Measurements from ENCODE around the gene LSMEM2. TPM values are rescaled to one million over a fixed set of nuclear protein-coding genes. Genes with fewer than 3 reads are reported as not detected.

LSMEM2 gene
- not detected for polyA plus RNA-seq (2012; ENCODE audit: insufficient read depth, insufficient read length)

- no peak within 1 kb of the TSS for H3K4me3 ChIP-seq (ENCODE audit: low read length)
- no peak for DNase-seq (ENCODE audit: low read depth, low spot score)
These were observed at the start of gene LSMEM2 for GRCh38 chr3:50278880-50279224. Gene LSMEM2 (plus strand): TSS chr3:50279087. CDS start chr3:50279114, 27 bp downstream.

- no peak overlapping the region for H3K4me3 ChIP-seq (ENCODE audit: low read length)
- DNase-seq (ENCODE audit: low read depth, low spot score) = no peak
These were observed 49.4 kb upstream of the LSMEM2 start for GRCh38 chr3:50229490-50229889.

GRCh38 chr3:50230104-50230793 is 48.6 kb upstream of the LSMEM2 start:
- H3K4me3 ChIP-seq (ENCODE audit: low read length) = no peak overlapping the region
- DNase-seq (ENCODE audit: low read depth, low spot score) = no peak

- no peak overlapping the region for H3K4me3 ChIP-seq (ENCODE audit: low read length)
These were observed 48.1 kb upstream of the LSMEM2 start for GRCh38 chr3:50230794-50231125.

GRCh38 chr3:50231581-50231980 is 47.3 kb upstream of the LSMEM2 start:
- no peak overlapping the region for H3K4me3 ChIP-seq (ENCODE audit: low read length)

More at GRCh38 chr3:50230794-50231125, 48.1 kb upstream of the LSMEM2 start:
- DNase-seq (ENCODE audit: low read depth, low spot score) = no peak

GRCh38 chr3:50232303-50232702 is 46.6 kb upstream of the LSMEM2 start:
- H3K4me3 ChIP-seq (ENCODE audit: low read length) = no peak overlapping the region
- DNase-seq (ENCODE audit: low read depth, low spot score) = no peak

More at GRCh38 chr3:50231581-50231980, 47.3 kb upstream of the LSMEM2 start:
- DNase-seq (ENCODE audit: low read depth, low spot score) = no peak

- DNase-seq (ENCODE audit: low read depth, low spot score) = no peak
- no peak overlapping the region for H3K4me3 ChIP-seq (ENCODE audit: low read length)
These were observed 45.7 kb upstream of the LSMEM2 start for GRCh38 chr3:50233176-50233575.

GRCh38 chr3:50235716-50236483 is 43.0 kb upstream of the LSMEM2 start, which contains the start of gene GNAI2:
Gene GNAI2 (plus strand): TSS chr3:50236204. CDS start chr3:50236336, 132 bp downstream.
- DNase-seq (ENCODE audit: low read depth, low spot score) = peak; percentile 97
- peak within 1 kb of the TSS; percentile 93 for H3K4me3 ChIP-seq (ENCODE audit: low read length)

GRCh38 chr3:50236484-50237132 is 42.3 kb upstream of the LSMEM2 start:
- H3K4me3 ChIP-seq (ENCODE audit: low read length) = peak overlapping the region; percentile 93
- no peak for DNase-seq (ENCODE audit: low read depth, low spot score)

- H3K4me3 ChIP-seq (ENCODE audit: low read length) = peak overlapping the region; percentile 93
- DNase-seq (ENCODE audit: low read depth, low spot score) = no peak
These were observed 41.7 kb upstream of the LSMEM2 start for GRCh38 chr3:50237133-50237651.

GRCh38 chr3:50237754-50238548 is 40.9 kb upstream of the LSMEM2 start:
- H3K4me3 ChIP-seq (ENCODE audit: low read length) = peak overlapping the region; percentile 93
- peak; percentile 79 for DNase-seq (ENCODE audit: low read depth, low spot score)

GRCh38 chr3:50238549-50239026 is 40.3 kb upstream of the LSMEM2 start:
- no peak for DNase-seq (ENCODE audit: low read depth, low spot score)
- peak overlapping the region; percentile 93 for H3K4me3 ChIP-seq (ENCODE audit: low read length)

- H3K4me3 ChIP-seq (ENCODE audit: low read length) = no peak overlapping the region
These were observed 39.2 kb upstream of the LSMEM2 start for GRCh38 chr3:50239649-50240048.

GRCh38 chr3:50241163-50241562 is 37.7 kb upstream of the LSMEM2 start:
- no peak overlapping the region for H3K4me3 ChIP-seq (ENCODE audit: low read length)
- DNase-seq (ENCODE audit: low read depth, low spot score) = no peak

More at GRCh38 chr3:50239649-50240048, 39.2 kb upstream of the LSMEM2 start:
- DNase-seq (ENCODE audit: low read depth, low spot score) = no peak

GRCh38 chr3:50241713-50242380 is 37.0 kb upstream of the LSMEM2 start:
- H3K4me3 ChIP-seq (ENCODE audit: low read length) = no peak overlapping the region
- no peak for DNase-seq (ENCODE audit: low read depth, low spot score)

GRCh38 chr3:50242381-50242770 is 36.5 kb upstream of the LSMEM2 start:
- no peak overlapping the region for H3K4me3 ChIP-seq (ENCODE audit: low read length)
- no peak for DNase-seq (ENCODE audit: low read depth, low spot score)

- no peak overlapping the region for H3K4me3 ChIP-seq (ENCODE audit: low read length)
- DNase-seq (ENCODE audit: low read depth, low spot score) = no peak
These were observed 35.9 kb upstream of the LSMEM2 start for GRCh38 chr3:50242851-50243542.

- no peak overlapping the region for H3K4me3 ChIP-seq (ENCODE audit: low read length)
- no peak for DNase-seq (ENCODE audit: low read depth, low spot score)
These were observed 35.4 kb upstream of the LSMEM2 start for GRCh38 chr3:50243543-50243895.

Measured in Jurkat, Clone E6-1 (cell line).